ENCODE data around the gene FER. TPM values are rescaled to one million over a fixed set of nuclear protein-coding genes. Genes with fewer than 3 reads are reported as not detected.

FER gene
- total RNA-seq, 1 experiment from 2014 or later: 22.1 TPM

DNA sequence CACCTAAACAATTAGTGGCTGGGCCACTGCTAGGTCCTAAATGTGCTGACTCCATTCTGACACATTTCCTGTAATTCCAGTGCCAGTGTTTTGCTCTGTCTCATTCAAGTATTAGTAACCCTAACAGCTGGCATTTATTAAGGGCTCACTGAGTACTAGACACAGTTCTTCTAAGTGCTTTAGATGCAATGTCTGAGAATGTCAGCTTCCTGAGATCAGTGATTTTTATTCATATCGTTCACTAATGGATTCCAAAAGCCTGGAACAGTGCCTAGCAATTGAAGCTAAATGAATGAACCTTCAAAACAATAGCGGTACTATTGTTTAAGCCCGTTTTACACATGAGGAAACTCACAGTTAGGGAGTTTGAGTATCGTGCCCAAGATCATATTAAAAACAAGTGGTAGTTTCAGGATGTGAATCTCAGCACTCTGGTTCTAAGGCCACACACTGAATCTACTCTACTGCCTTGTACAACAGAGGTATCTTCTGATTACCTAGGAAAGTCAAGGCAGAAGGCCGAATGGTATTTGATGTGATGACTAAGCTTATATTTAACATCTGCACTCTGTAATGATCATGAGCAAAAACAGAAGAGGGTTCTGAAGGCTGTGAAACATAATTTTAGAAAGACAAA, 358.1 kb downstream of the FER start:
- ChIA-PET POLR2A (no interaction called here), CTCF (interaction anchor here (0.7 kb wide), 1 partner anchor 480 kb away, joined by 3 read pairs; no protein-coding TSS in a partner anchor)
- intact Hi-C loops (cut with micrococcal nuclease; ENCODE audit: unreplicated experiment) (no loop called here), in situ Hi-C loops (cut with HindIII; ENCODE audit: low pct_unique_long_range_greater_than_20kb, low sequenced_read_pairs) (no loop called here)
- TF ChIP-seq SIN3A (IDR thresholded peaks at IDR 0.05; ENCODE audit: borderline replicate concordance, insufficient read depth, low read depth, low read length) (no peak), TCF7L2 (IDR thresholded peaks at IDR 0.05; ENCODE audit: low read depth, low read length) (no peak)
- TF ChIP-seq, protein P1, sequence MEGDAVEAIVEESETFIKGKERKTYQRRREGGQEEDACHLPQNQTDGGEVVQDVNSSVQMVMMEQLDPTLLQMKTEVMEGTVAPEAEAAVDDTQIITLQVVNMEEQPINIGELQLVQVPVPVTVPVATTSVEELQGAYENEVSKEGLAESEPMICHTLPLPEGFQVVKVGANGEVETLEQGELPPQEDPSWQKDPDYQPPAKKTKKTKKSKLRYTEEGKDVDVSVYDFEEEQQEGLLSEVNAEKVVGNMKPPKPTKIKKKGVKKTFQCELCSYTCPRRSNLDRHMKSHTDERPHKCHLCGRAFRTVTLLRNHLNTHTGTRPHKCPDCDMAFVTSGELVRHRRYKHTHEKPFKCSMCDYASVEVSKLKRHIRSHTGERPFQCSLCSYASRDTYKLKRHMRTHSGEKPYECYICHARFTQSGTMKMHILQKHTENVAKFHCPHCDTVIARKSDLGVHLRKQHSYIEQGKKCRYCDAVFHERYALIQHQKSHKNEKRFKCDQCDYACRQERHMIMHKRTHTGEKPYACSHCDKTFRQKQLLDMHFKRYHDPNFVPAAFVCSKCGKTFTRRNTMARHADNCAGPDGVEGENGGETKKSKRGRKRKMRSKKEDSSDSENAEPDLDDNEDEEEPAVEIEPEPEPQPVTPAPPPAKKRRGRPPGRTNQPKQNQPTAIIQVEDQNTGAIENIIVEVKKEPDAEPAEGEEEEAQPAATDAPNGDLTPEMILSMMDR (IDR thresholded peaks at IDR 0.05): no peak
- H3K27ac ChIP-seq (ENCODE audit: low read length): no peak overlapping the region
- H3K36me3 ChIP-seq (ENCODE audit: control insufficient read depth, insufficient read depth, low read length): no peaks in the 10 kb centered on the region
- no peak overlapping the region for H3K4me3 ChIP-seq (ENCODE audit: low read depth in 2 of 2, low read length in 2 of 2)
- BruUV-seq (replicated peaks): no TSS peak
- DNase-seq (ENCODE audit: low read depth, low spot score) (peak; percentile 57), ATAC-seq (no peak)
- H3K9me3 ChIP-seq (ENCODE audit: control insufficient read depth, insufficient read depth, low read depth, low read length): no peaks in the 10 kb centered on the region
- no peaks in the 10 kb centered on the region for H3K4me1 ChIP-seq (ENCODE audit: control insufficient read depth, insufficient read depth, low read length)
- H3K27me3 ChIP-seq (ENCODE audit: control insufficient read depth, insufficient read depth, low read length): no peaks in the 10 kb centered on the region

DNA sequence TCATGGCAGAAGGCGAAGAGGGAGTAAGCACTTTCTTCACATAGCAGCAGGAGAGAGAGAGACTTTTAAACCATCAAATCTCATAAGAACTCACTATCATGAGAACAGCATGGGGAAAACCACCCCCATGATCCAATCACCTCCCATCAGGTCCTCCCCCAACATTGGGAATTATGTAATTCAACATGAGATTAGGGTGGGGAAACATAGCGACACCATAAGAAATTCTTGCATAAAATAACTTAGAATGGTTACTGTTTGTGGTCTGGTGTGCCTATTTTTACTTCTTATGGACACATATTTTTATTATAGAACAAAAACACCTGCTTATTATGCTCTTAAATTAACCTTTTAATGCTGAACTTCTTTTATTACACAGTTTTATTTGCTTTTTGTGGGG, 364.0 kb downstream of the FER start:
- BruUV-seq (replicated peaks): no TSS peak
- no peak overlapping the region for H3K27ac ChIP-seq (ENCODE audit: low read length)
- ATAC-seq (no peak), DNase-seq (ENCODE audit: low read depth, low spot score) (no peak)
- ChIA-PET POLR2A (no interaction called here), CTCF (no interaction called here)
- no peak overlapping the region for H3K4me3 ChIP-seq (ENCODE audit: low read depth in 2 of 2, low read length in 2 of 2)
- H3K9me3 ChIP-seq (ENCODE audit: control insufficient read depth, insufficient read depth, low read depth, low read length): no peaks in the 10 kb centered on the region
- in situ Hi-C loops (cut with HindIII; ENCODE audit: low pct_unique_long_range_greater_than_20kb, low sequenced_read_pairs) (no loop called here), intact Hi-C loops (cut with micrococcal nuclease; ENCODE audit: unreplicated experiment) (no loop called here)
- TF ChIP-seq SIN3A (IDR thresholded peaks at IDR 0.05; ENCODE audit: borderline replicate concordance, insufficient read depth, low read depth, low read length) (no peak), POLR2AphosphoS5 (IDR thresholded peaks at IDR 0.05; ENCODE audit: low read depth, low read length) (no peak), TCF7L2 (IDR thresholded peaks at IDR 0.05; ENCODE audit: low read depth, low read length) (no peak)
- TF ChIP-seq, protein P2, sequence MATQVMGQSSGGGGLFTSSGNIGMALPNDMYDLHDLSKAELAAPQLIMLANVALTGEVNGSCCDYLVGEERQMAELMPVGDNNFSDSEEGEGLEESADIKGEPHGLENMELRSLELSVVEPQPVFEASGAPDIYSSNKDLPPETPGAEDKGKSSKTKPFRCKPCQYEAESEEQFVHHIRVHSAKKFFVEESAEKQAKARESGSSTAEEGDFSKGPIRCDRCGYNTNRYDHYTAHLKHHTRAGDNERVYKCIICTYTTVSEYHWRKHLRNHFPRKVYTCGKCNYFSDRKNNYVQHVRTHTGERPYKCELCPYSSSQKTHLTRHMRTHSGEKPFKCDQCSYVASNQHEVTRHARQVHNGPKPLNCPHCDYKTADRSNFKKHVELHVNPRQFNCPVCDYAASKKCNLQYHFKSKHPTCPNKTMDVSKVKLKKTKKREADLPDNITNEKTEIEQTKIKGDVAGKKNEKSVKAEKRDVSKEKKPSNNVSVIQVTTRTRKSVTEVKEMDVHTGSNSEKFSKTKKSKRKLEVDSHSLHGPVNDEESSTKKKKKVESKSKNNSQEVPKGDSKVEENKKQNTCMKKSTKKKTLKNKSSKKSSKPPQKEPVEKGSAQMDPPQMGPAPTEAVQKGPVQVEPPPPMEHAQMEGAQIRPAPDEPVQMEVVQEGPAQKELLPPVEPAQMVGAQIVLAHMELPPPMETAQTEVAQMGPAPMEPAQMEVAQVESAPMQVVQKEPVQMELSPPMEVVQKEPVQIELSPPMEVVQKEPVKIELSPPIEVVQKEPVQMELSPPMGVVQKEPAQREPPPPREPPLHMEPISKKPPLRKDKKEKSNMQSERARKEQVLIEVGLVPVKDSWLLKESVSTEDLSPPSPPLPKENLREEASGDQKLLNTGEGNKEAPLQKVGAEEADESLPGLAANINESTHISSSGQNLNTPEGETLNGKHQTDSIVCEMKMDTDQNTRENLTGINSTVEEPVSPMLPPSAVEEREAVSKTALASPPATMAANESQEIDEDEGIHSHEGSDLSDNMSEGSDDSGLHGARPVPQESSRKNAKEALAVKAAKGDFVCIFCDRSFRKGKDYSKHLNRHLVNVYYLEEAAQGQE (IDR thresholded peaks at IDR 0.05; ENCODE audit: insufficient read depth in 1 of 2, low read depth in 2 of 2, low read length in 1 of 2): no peak
- TF ChIP-seq, protein P1 (IDR thresholded peaks at IDR 0.05): no peak
- H3K27me3 ChIP-seq (ENCODE audit: control insufficient read depth, insufficient read depth, low read length): no peaks in the 10 kb centered on the region
- H3K4me1 ChIP-seq (ENCODE audit: control insufficient read depth, insufficient read depth, low read length): no peaks in the 10 kb centered on the region
- H3K36me3 ChIP-seq (ENCODE audit: control insufficient read depth, insufficient read depth, low read length): no peaks in the 10 kb centered on the region

Data from Panc1 (cell line).